GM19324 (cell line): ENCODE results near the gene CRKL.

Source experiments
- ATAC-seq: cut with Tn5 transposase; IDR thresholded peaks from one replicate; pipeline ENCODE4 v1.9.1; 2021; ENCODE audit warnings: mild to moderate bottlenecking, moderate library complexity; ENCODE audit not compliant: unreplicated experiment, low FRiP score

CRKL gene

GRCh38 chr22:20949698-20950183, 32.5 kb downstream of the CRKL start:
- ATAC-seq, result no peak

DNA sequence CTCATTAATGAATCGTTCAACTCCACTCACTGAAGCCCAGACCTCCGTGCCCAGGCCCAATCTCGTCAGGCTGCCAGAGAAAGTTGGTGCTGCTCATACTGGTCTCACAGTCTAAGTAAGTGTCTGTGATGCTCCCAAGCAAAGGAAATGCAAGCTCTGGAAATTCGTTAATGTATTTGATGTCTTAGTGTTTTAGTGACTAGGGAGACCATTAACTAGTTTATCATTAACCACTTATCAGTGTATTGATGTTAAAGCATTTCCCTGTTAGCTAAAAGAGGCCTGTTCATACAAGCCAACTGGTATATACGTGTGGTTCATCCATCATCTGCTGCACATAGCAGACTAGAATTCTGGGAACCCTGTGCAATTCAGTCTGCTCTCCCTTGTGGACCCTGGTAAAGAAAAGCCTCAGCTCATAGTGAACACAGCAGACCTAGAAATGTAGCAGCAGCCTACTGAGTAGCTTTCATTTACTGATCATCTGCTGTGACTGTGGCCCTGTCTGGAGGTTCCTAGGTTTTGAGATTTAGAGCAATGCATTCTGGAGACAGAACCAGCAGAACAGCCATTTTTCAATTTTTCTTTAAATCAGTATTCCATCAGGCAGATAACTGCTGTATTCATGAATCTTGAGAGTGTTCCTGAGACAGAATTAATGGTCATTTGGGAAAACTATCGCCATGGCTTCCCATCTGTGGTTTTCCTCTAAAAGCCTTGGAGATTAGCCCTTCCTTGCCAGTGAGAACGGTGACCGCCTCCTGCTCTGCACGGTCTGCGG, 34.1 kb downstream of the CRKL start:
- ATAC-seq, result no peak

GRCh38 chr22:20951932-20952380, 34.7 kb downstream of the CRKL start:
- no peak for ATAC-seq

GRCh38 chr22:20952544-20953341, 35.5 kb downstream of the CRKL start:
- no peak for ATAC-seq

DNA sequence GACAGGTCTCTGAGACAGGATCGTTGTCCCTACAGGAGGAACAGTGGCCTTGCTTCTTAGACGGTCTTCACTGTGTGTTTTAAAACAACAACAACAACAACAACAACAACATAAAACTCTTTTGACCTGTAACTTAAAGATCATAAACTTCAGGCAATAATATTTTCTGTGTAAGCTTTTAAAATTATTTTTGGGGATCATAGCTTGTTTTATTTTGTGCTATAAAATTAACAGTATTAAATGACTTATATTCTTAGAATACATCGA, 36.1 kb downstream of the CRKL start:
- no peak for ATAC-seq

DNA sequence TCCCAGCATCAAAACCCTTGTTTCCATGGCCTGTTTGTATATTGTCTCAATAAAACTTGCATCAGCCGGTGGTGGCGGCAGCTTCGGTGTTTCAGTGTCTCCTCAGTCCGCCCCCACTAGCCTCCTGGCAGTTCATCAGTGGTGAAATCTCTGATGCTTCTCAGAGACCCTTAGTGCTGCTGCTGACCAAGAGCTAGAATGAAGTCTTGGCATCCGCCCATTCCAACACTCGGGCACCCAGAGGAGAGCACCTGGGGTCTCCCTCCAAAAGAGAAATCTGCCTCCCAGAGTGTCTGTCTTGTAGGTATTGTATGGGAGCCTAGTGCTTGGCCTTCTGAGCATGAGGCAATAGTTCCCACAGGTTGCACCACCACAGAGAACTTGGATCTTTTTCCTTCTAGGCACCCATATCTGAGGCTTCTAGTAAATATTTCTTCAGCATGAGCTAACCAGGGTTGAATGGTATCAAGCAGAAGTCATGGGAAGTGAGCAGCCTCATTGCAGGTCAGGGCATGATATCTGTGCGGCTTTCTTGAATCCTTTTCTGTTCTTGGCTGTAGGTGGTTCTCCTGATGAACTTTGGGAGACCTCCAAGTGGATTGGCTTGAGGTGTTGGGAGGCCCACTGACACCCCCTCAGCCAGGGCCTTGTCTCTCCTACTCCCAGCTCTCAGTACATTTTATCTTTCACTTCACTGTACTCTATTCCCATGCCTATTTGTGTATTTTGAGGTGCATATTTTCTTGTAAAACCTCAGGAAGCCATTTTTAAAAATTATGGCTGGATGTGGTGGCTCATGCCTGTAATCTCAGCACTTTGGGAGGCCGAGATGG, 36.7 kb downstream of the CRKL start:
- ATAC-seq, result no peak

DNA sequence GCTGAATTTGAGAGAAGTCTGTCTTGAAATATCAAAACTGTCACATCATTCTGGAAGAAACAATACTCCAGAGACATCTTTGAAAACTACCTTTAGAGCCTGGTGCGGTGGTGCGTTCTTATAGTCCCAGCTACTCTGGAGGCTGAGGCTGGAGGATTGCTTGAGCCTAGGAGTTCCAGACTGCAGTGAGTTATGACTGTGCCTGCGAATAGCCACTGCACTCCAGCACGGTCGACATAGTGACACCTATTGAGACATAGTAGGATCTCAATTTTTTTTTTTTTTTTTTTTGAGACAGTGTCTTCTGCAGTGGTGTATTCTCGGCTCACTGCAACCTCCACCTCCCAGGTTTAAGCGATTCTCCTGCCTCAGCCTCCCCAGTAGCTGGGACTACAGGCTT, 38.3 kb downstream of the CRKL start:
- ATAC-seq, result no peak

- no peak for ATAC-seq
These were observed 39.3 kb downstream of the CRKL start for GRCh38 chr22:20956258-20957101.

GRCh38 chr22:20957102-20957682, 40.0 kb downstream of the CRKL start:
- no peak for ATAC-seq

GRCh38 chr22:20957683-20958431, 40.6 kb downstream of the CRKL start:
- ATAC-seq, result no peak

- ATAC-seq, result no peak
These were observed 42.6 kb downstream of the CRKL start for GRCh38 chr22:20959578-20960461.

DNA sequence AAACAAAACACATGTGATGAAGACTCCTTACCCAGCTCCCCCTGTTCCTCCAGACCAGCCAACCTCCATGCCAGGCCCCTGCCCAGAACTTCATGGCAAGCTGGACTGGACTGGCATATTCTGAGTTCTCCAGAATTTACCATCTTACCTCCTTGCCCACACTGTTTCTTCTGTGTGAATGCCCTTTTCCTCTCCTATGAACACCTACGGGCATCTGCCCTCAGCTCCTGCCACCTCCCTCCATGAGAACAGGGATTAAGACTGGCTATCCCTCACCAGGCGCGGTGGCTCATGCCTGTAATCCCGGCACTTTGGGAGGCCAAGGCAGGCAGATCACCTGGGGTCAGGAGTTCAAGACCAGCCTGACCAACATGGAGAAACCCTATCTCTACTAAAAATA, 43.4 kb downstream of the CRKL start:
- ATAC-seq, result no peak

GRCh38 chr22:20962491-20962945, 45.3 kb downstream of the CRKL start:
- no peak for ATAC-seq

DNA sequence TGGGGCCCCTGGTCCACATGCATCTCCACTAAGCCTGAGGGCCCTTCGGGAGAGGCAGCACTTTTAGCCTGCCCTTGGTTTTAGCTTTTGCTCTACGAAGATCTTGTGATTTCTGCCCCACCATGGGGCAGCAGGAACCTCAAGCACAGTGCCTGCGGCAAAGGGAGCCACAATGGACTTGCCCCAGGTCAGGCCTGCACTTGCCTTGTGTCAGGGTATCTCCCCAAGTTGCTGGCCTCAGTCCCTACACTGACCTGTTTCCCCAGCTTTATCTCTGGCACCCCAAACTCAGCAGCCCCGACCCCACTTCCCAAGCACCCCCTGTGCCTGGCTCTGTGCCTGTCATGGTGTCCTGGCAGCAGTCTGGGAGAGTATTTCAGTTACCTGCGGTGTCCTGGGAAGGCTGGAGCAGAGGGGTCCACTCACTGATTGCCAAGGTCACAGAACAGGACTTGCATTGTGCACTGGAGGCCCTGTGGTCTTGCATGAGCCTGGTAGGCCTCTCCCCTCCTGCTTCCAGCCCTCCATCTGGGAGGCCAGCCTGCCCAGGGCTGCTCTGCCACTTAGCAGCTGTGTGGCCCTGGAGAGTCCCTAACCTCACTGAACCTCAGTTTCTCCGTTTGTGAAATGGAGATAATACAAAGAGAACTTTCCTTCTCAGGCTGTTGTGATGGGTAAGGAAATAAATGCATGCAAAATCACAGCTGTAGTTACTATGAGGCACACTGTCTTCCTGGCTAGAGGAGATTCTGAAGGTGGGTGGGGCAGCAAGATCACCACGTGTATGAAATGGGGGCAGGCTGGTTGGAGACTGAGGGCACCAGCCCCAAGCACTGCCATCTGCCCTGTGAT, 46.2 kb downstream of the CRKL start:
- ATAC-seq, result no peak

- no peak for ATAC-seq
These were observed 47.0 kb downstream of the CRKL start for GRCh38 chr22:20964090-20964798.

DNA sequence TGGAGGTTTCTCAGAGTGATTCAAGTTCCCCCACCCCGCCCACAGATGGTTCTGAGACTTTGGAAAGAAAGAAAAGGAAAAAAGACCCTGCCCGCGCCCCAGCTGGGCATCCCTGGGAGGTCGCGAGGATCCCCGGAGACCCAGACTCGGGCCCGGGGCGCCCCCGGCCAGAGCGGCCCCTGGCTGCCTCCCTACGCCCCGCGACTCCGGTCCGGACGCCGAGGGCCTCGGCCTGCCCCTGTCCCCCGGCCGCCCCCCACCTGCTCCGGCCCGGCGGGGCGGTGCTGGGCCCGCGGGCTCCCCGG, 47.5 kb downstream of the CRKL start:
- no peak for ATAC-seq
